GM23338 (cell line): ENCODE measurements around the gene GPR55. TPM values are rescaled to one million over a fixed set of nuclear protein-coding genes. Genes with fewer than 3 reads are reported as not detected.

Experiments used
- ATAC-seq: fragments of 200-7000 bp; cut with Tn5 transposase; 3 replicates; pipeline ENCODE4 v1.9.1; 2020
- DNase-seq: peaks from one replicate; pipeline ENCODE4 v3.0.0-alpha.2; 2015; ENCODE audit warnings: low spot score
- H2AFZ ChIP-seq: fragments of 200-600 bp; sonication (generic); 2 replicates; pipeline ENCODE4 v1.8.0; 2016; ENCODE audit warnings: antibody characterized with exemption, mild to moderate bottlenecking, moderate library complexity
- H3F3A ChIP-seq: fragments of 200-600 bp; sonication (generic); replicated peaks from 2 replicates; pipeline ENCODE4 v1.8.0; 2017; ENCODE audit warnings: antibody characterized with exemption, mixed run types, low read depth
- H3K27ac ChIP-seq: fragments of 200-600 bp; sonication (generic); 2 replicates; pipeline ENCODE4 v1.6.1; 2016; ENCODE audit warnings: low read depth
- H3K27me3 ChIP-seq: fragments of 200-600 bp; sonication (generic); 2 replicates; pipeline ENCODE4 v1.8.0; 2016; ENCODE audit warnings: mild to moderate bottlenecking, mixed run types, moderate library complexity; ENCODE audit not compliant: insufficient read depth
- H3K36me3 ChIP-seq: fragments of 200-600 bp; sonication (generic); 2 replicates; pipeline ENCODE4 v1.8.0; 2016; ENCODE audit warnings: mild to moderate bottlenecking; ENCODE audit not compliant: insufficient read depth
- H3K4me1 ChIP-seq: fragments of 200-600 bp; sonication (generic); 2 replicates; pipeline ENCODE4 v1.8.0; 2016; ENCODE audit warnings: mild to moderate bottlenecking, moderate library complexity; ENCODE audit not compliant: insufficient read depth
- H3K4me2 ChIP-seq: fragments of 200-600 bp; sonication (generic); 2 replicates; pipeline ENCODE4 v1.7.1; 2017; ENCODE audit warnings: mixed run types
- H3K4me3 ChIP-seq: fragments of 200-600 bp; sonication (generic); 2 replicates; pipeline ENCODE4 v1.6.1; 2016; ENCODE audit warnings: mixed run types
- H3K79me2 ChIP-seq: fragments of 200-600 bp; sonication (generic); replicated peaks from 2 replicates; pipeline ENCODE4 v1.8.0; 2017; ENCODE audit warnings: mild to moderate bottlenecking; ENCODE audit not compliant: insufficient read depth
- H3K9me2 ChIP-seq: fragments of 200-600 bp; sonication (generic); 2 replicates; pipeline ENCODE4 v1.8.0; 2017; ENCODE audit not compliant: insufficient read depth
- H4K20me1 ChIP-seq: fragments of 200-600 bp; sonication (generic); replicated peaks from 2 replicates; pipeline ENCODE4 v1.8.0; 2017; ENCODE audit warnings: mild to moderate bottlenecking; ENCODE audit not compliant: insufficient read depth
- H3K27ac Mint-ChIP-seq: 2 replicates; pipeline ENCODE4 v1.8.0; 2020; ENCODE audit warnings: inconsistent platforms, mild to moderate bottlenecking, moderate library complexity, mixed read lengths
- H3K27me3 Mint-ChIP-seq: 3 replicates; pipeline ENCODE4 v1.8.0; 2022; ENCODE audit warnings: low read depth, mild to moderate bottlenecking, moderate library complexity, mixed read lengths, inconsistent platforms; ENCODE audit not compliant: insufficient read depth, poor library complexity
- H3K36me3 Mint-ChIP-seq: 3 replicates; pipeline ENCODE4 v1.8.0; 2021; ENCODE audit warnings: low read depth, mild to moderate bottlenecking, inconsistent platforms, moderate library complexity, mixed read lengths
- H3K4me1 Mint-ChIP-seq: 3 replicates; pipeline ENCODE4 v1.8.0; 2020; ENCODE audit warnings: mild to moderate bottlenecking, inconsistent platforms, mixed read lengths
- H3K4me3 Mint-ChIP-seq: 3 replicates; pipeline ENCODE4 v1.8.0; 2021; ENCODE audit warnings: moderate library complexity, mild to moderate bottlenecking, inconsistent platforms, mixed read lengths
- H3K9me3 Mint-ChIP-seq: 3 replicates; pipeline ENCODE4 v1.8.0; 2020; ENCODE audit warnings: moderate library complexity, mild to moderate bottlenecking, inconsistent platforms, mixed read lengths
- CTCF ChIP-seq, 2 experiments: fragments of 200-600 bp in 1 of 2; sonication (generic) in 1 of 2; conservative IDR thresholded peaks; 2 replicates each; pipeline versions ENCODE4 v1.5.1 to v1.6.1; 2016 to 2017; ENCODE audit warnings: antibody characterized with exemption in 2 of 2, low read depth in 2 of 2, mild to moderate bottlenecking in 2 of 2, moderate library complexity in 1 of 2
- ETS1 ChIP-seq: IDR thresholded peaks from 2 replicates; pipeline ENCODE4 v1.6.1; 2016; ENCODE audit warnings: antibody characterized with exemption
- JUNB ChIP-seq: IDR thresholded peaks from one replicate; pipeline ENCODE4 v1.6.1; 2016; ENCODE audit warnings: antibody characterized with exemption; ENCODE audit not compliant: unreplicated experiment
- STAT1 ChIP-seq: IDR thresholded peaks from one replicate; pipeline ENCODE4 v1.6.1; 2016; ENCODE audit warnings: antibody characterized with exemption; ENCODE audit not compliant: unreplicated experiment
- ZNF114 ChIP-seq: fragments of 250-450 bp; sonication (Bioruptor Pico); IDR thresholded peaks from 2 replicates; pipeline ENCODE4 v1.5.0; 2020; ENCODE audit warnings: mild to moderate bottlenecking, moderate library complexity
- ZNF462 ChIP-seq: fragments of 250-450 bp; sonication (Bioruptor Pico); IDR thresholded peaks from 2 replicates; pipeline ENCODE4 v1.5.0; 2020; ENCODE audit warnings: mild to moderate bottlenecking, moderate library complexity
- polyA plus RNA-seq: library from polyadenylated mRNA; unstranded; fragments of >200 nt; fragmentation: Nextera tagmentation; extraction: Ambion mirVana; gene quantifications from 2 replicates; pipeline ENCODE4 v1.2.1, GENCODE V29; 2016
- total RNA-seq: library from RNA; depleted of rRNA; stranded (reverse); fragments of >200 nt; shearing (Covaris generic); gene quantifications from 2 replicates; pipeline ENCODE4 v1.2.3, GENCODE V29; 2014

The GPR55 gene
- total and polyA plus RNA-seq, 2 experiments from 2014 or later: not detected

GRCh38 chr2:230902180-230902899 is 22.7 kb downstream of the GPR55 start:
- peaks cover 19% of the 10 kb centered on the region for H3K27me3 Mint-ChIP-seq
- H3K36me3 ChIP-seq: no peaks in the 10 kb centered on the region
- H3K79me2 ChIP-seq: no peaks in the 10 kb centered on the region
- H4K20me1 ChIP-seq: no peaks in the 10 kb centered on the region
- peak overlapping the region; percentile 74 for H3K4me2 ChIP-seq
- peak overlapping the region; percentile 51 for H3K4me3 Mint-ChIP-seq
- H3K4me3 ChIP-seq: peak overlapping the region; percentile 45
- 0 out of 2 replicates have a peak overlapping the region, but pooled peaks have one; percentile 15 for H2AFZ ChIP-seq
- TF ChIP-seq STAT1 (no peak), JUNB (no peak), ZNF462 (CRISPR knock-in tag) (peak; percentile 76), CTCF (conservative IDR thresholded peaks at IDR 0.05; ENCODE audit: low read depth in 2 of 2) (peak; percentile 93 to 99), ETS1 (0 out of 2 replicates have a peak, but pooled peaks have one; percentile 34), ZNF114 (CRISPR knock-in tag) (0 out of 2 replicates have a peak, but pooled peaks have one; percentile 8)
- no peaks in the 10 kb centered on the region for H3K9me2 ChIP-seq
- DNase-seq: peak; percentile 89
- H3K4me1 ChIP-seq: peaks cover 37% of the 10 kb centered on the region
- H3K9me3 Mint-ChIP-seq: no peaks in the 10 kb centered on the region
- H3K27ac ChIP-seq: peak overlapping the region; percentile 73; the same call in 1 of the 2 replicates
- no peaks in the 10 kb centered on the region for H3K36me3 Mint-ChIP-seq
- H3F3A ChIP-seq: no peaks in the 10 kb centered on the region
- peak; percentile 86 for ATAC-seq
- peaks cover 56% of the 10 kb centered on the region for H3K4me1 Mint-ChIP-seq
- H3K27me3 ChIP-seq: no peaks in the 10 kb centered on the region
- H3K27ac Mint-ChIP-seq: peak overlapping the region; percentile 90
